GM12878 (cell line): ENCODE measurements around the gene RTF2.

ENCODE experiments used
- ESRRA ChIP-seq: IDR thresholded peaks from 2 replicates; pipeline ENCODE4 v1.6.1; 2012; ENCODE audit warnings: mild to moderate bottlenecking, low read length, improper control_type of control experiment
- KDM1A ChIP-seq: fragments of 200-600 bp; sonication (generic); IDR thresholded peaks from 2 replicates; pipeline ENCODE4 v1.6.1; 2016; ENCODE audit warnings: borderline replicate concordance
- POLR2AphosphoS5 ChIP-seq: IDR thresholded peaks from 2 replicates; pipeline ENCODE4 v1.6.1; 2011; ENCODE audit warnings: mild to moderate bottlenecking, low read length, inconsistent platforms
- STAT1 ChIP-seq: fragments of 450-650 bp; conservative IDR thresholded peaks from 2 replicates; pipeline ENCODE4 v1.6.1; 2014; ENCODE audit warnings: antibody characterized with exemption, mild to moderate bottlenecking
- SUZ12 ChIP-seq: fragments of 200-600 bp; sonication (generic); IDR thresholded peaks from one replicate; pipeline ENCODE4 v1.6.1; 2018; ENCODE audit warnings: antibody characterized with exemption, mild to moderate bottlenecking; ENCODE audit not compliant: unreplicated experiment
- TCF12 ChIP-seq: IDR thresholded peaks from 2 replicates; pipeline ENCODE4 v1.6.1; 2011; ENCODE audit warnings: low read depth, mild to moderate bottlenecking, low read length
- ZNF384 ChIP-seq: IDR thresholded peaks from 2 replicates; pipeline ENCODE4 v1.6.1; 2012; ENCODE audit warnings: low read depth, mild to moderate bottlenecking, low read length, improper control_type of control experiment, borderline replicate concordance
- TF ChIP-seq, protein P1 (sequence below), 3 experiments: IDR thresholded peaks in 2 of 3; conservative IDR thresholded peaks in 1 of 3; 2 replicates each; pipeline ENCODE4 v1.5.1; 2011; ENCODE audit warnings: low read depth in 3 of 3, low read length in 3 of 3, mild to moderate bottlenecking in 3 of 3, control low read depth in 2 of 3, moderate library complexity in 2 of 3, inconsistent platforms in 1 of 3, mixed read lengths in 1 of 3; ENCODE audit not compliant: control insufficient read depth in 2 of 3, insufficient read depth in 1 of 3; ENCODE audit errors: extremely low read depth in 1 of 3
- TF ChIP-seq, protein P2 (sequence below): fragments of 450-650 bp; IDR thresholded peaks from 2 replicates; pipeline ENCODE4 v1.6.1; 2018; ENCODE audit warnings: mild to moderate bottlenecking, low read depth, moderate library complexity; ENCODE audit not compliant: partially characterized antibody

DNA sequence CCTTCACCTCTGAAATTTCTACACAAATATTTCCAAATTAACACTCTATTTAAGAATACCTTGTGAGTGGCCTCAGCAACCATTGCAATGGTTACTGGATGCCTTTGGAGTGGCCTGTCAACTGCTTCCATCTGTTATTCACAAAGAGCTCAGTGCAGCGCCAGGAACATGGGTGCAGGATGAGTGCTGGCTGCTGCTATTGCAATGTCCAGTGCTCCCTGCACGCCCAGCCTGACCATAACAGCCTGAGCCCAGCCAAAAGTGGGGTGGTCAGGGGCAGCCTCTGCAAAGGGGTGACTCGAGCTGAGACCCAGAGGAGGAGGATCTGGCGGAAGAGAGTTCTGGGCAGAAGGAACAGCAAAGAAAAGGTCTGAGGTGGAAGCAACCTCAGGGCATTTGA lies 38.0 kb upstream of the RTF2 start:
- TF ChIP-seq, protein P1, sequence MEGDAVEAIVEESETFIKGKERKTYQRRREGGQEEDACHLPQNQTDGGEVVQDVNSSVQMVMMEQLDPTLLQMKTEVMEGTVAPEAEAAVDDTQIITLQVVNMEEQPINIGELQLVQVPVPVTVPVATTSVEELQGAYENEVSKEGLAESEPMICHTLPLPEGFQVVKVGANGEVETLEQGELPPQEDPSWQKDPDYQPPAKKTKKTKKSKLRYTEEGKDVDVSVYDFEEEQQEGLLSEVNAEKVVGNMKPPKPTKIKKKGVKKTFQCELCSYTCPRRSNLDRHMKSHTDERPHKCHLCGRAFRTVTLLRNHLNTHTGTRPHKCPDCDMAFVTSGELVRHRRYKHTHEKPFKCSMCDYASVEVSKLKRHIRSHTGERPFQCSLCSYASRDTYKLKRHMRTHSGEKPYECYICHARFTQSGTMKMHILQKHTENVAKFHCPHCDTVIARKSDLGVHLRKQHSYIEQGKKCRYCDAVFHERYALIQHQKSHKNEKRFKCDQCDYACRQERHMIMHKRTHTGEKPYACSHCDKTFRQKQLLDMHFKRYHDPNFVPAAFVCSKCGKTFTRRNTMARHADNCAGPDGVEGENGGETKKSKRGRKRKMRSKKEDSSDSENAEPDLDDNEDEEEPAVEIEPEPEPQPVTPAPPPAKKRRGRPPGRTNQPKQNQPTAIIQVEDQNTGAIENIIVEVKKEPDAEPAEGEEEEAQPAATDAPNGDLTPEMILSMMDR (IDR thresholded peaks at IDR 0.05 in 2 of 3, conservative IDR thresholded peaks at IDR 0.05 in 1 of 3; ENCODE audit: control insufficient read depth in 2 of 3, extremely low read depth in 1 of 3, insufficient read depth in 1 of 3, low read depth in 3 of 3, low read length in 3 of 3) = no peak
- no peak for TF ChIP-seq POLR2AphosphoS5
- TF ChIP-seq KDM1A = no peak
- TF ChIP-seq ZNF384 = no peak
- TF ChIP-seq SUZ12 = no peak
- TF ChIP-seq TCF12 = no peak
- TF ChIP-seq, protein P2, sequence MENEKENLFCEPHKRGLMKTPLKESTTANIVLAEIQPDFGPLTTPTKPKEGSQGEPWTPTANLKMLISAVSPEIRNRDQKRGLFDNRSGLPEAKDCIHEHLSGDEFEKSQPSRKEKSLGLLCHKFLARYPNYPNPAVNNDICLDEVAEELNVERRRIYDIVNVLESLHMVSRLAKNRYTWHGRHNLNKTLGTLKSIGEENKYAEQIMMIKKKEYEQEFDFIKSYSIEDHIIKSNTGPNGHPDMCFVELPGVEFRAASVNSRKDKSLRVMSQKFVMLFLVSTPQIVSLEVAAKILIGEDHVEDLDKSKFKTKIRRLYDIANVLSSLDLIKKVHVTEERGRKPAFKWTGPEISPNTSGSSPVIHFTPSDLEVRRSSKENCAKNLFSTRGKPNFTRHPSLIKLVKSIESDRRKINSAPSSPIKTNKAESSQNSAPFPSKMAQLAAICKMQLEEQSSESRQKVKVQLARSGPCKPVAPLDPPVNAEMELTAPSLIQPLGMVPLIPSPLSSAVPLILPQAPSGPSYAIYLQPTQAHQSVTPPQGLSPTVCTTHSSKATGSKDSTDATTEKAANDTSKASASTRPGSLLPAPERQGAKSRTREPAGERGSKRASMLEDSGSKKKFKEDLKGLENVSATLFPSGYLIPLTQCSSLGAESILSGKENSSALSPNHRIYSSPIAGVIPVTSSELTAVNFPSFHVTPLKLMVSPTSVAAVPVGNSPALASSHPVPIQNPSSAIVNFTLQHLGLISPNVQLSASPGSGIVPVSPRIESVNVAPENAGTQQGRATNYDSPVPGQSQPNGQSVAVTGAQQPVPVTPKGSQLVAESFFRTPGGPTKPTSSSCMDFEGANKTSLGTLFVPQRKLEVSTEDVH = no peak
- TF ChIP-seq STAT1 = no peak
- no peak for TF ChIP-seq ESRRA
